Transverse colon (tissue), 4 donors: Measurements from ENCODE around the gene CLIC4.
"Not testable (repeated sequence)": the region's sequence is repeated elsewhere in the genome, so short reads cannot be mapped to it uniquely, and the experiment has no call there.

Experiments used
- CTCF ChIP-seq, 5 experiments: fragments of 200-600 bp in 3 of 5; fragments of 450-650 bp in 2 of 5; sonication (generic) in 3 of 5; IDR thresholded peaks; 1 replicate in 2 of 5; 2 replicates in 3 of 5; pipeline ENCODE4 v1.5.1; 2016 to 2017; ENCODE audit warnings: antibody characterized with exemption in 5 of 5, inconsistent platforms in 3 of 5, mild to moderate bottlenecking in 2 of 5, moderate library complexity in 1 of 5
- POLR2A ChIP-seq: fragments of 450-650 bp; IDR thresholded peaks from one replicate; pipeline ENCODE4 v1.6.1; 2016; ENCODE audit warnings: antibody characterized with exemption, mild to moderate bottlenecking, moderate library complexity
- POLR2AphosphoS5 ChIP-seq, 3 donors: sonication (generic); formaldehyde crosslinking; IDR thresholded peaks; one replicate each; pipeline ENCODE4 v1.6.1; 2016; ENCODE audit warnings: antibody characterized with exemption in 3 of 3

GRCh38 chr1:24698326-24698725, 46.9 kb upstream of the CLIC4 start:
- TF ChIP-seq CTCF (IDR thresholded peaks at IDR 0.05); POLR2AphosphoS5 (IDR thresholded peaks at IDR 0.05); POLR2A: not testable (repeated sequence)
